SK-N-SH (cell line): Measurements from ENCODE around the gene COX5A. TPM values are rescaled to one million over a fixed set of nuclear protein-coding genes. Genes with fewer than 3 reads are reported as not detected.

Source experiments
- CTCF ChIA-PET: fragments of 300-600, 350-600 bp; formaldehyde crosslinking; extraction: SDS; loops from one replicate; lab custom pipeline; 2021; lab: Yijun Ruan, JAX
- POLR2A ChIA-PET: fragments of 350-600 bp; sonication (Branson Sonifier 250); formaldehyde crosslinking; extraction: SDS; loops from one replicate; lab custom pipeline; 2020; ENCODE audit warnings: antibody characterized with exemption, inconsistent platforms; lab: Yijun Ruan, JAX
- DNase-seq: peaks from one replicate; pipeline ENCODE4 v3.0.0; 2012
- H2AFZ ChIP-seq: fragments of 200-600 bp; sonication (generic); 2 replicates; pipeline ENCODE4 v1.8.1; 2016; ENCODE audit warnings: antibody characterized with exemption, mild to moderate bottlenecking, low read depth
- H3F3A ChIP-seq: fragments of 200-600 bp; sonication (generic); replicated peaks from 2 replicates; pipeline ENCODE3; 2016; ENCODE audit warnings: antibody characterized with exemption, mild to moderate bottlenecking; ENCODE audit not compliant: insufficient read depth
- H3K27ac ChIP-seq, 2 experiments: fragments of 200-500 bp in 1 of 2; fragments of 200-600 bp in 1 of 2; sonication (Bioruptor generic) in 1 of 2; sonication (generic), shearing (Covaris generic) in 1 of 2; 2 replicates each; pipeline versions ENCODE4 v1.5.1 to v1.6.1; 2014 to 2016; ENCODE audit warnings: low read depth in 2 of 2, inconsistent platforms in 1 of 2, low read length in 1 of 2, mild to moderate bottlenecking in 1 of 2, mixed read lengths in 1 of 2
- H3K27me3 ChIP-seq: fragments of 200-600 bp; sonication (generic), shearing (Covaris generic); 2 replicates; pipeline ENCODE4 v1.6.1; 2016; ENCODE audit warnings: mixed run types; ENCODE audit not compliant: insufficient read depth
- H3K36me3 ChIP-seq, 2 experiments: fragments of 200-500 bp in 1 of 2; fragments of 200-600 bp in 1 of 2; sonication (Bioruptor generic) in 1 of 2; sonication (generic) in 1 of 2; replicated peaks in 1 of 2; 2 replicates each; pipeline versions ENCODE3 to v1.5.1; 2014 to 2016; ENCODE audit warnings: low read length in 1 of 2, mild to moderate bottlenecking in 1 of 2; ENCODE audit not compliant: insufficient read depth in 2 of 2, control insufficient read depth in 1 of 2
- H3K4me1 ChIP-seq, 2 experiments: fragments of 200-500 bp in 1 of 2; fragments of 200-600 bp in 1 of 2; sonication (Bioruptor generic) in 1 of 2; sonication (generic), shearing (Covaris generic) in 1 of 2; 2 replicates each; pipeline versions ENCODE4 v1.5.1 to v1.6.1; 2014 to 2016; ENCODE audit warnings: low read depth in 1 of 2, low read length in 1 of 2, mixed run types in 1 of 2; ENCODE audit not compliant: insufficient read depth in 2 of 2, control insufficient read depth in 1 of 2
- H3K4me2 ChIP-seq: fragments of 200-600 bp; sonication (generic), shearing (Covaris generic); 2 replicates; pipeline ENCODE4 v1.6.1; 2017; ENCODE audit warnings: mixed run types
- H3K4me3 ChIP-seq, 2 experiments: fragments of 200-500 bp in 1 of 2; fragments of 200-600 bp in 1 of 2; sonication (Bioruptor generic) in 1 of 2; sonication (generic), shearing (Covaris generic) in 1 of 2; 2 replicates each; pipeline versions ENCODE4 v1.5.1 to v1.8.1; 2014 to 2016; ENCODE audit warnings: low read depth in 2 of 2, inconsistent platforms in 1 of 2, low read length in 1 of 2, mild to moderate bottlenecking in 1 of 2, mixed read lengths in 1 of 2, moderate library complexity in 1 of 2
- H3K79me2 ChIP-seq: fragments of 200-600 bp; sonication (generic); 2 replicates; pipeline ENCODE4 v1.8.1; 2017; ENCODE audit warnings: mild to moderate bottlenecking; ENCODE audit not compliant: insufficient read depth
- H3K9ac ChIP-seq: fragments of 200-600 bp; sonication (generic); 2 replicates; pipeline ENCODE4 v1.6.1; 2017; ENCODE audit warnings: mixed run types
- H3K9me2 ChIP-seq: fragments of 200-600 bp; sonication (generic); 2 replicates; pipeline ENCODE4 v1.6.1; 2017; ENCODE audit warnings: mixed run types
- H3K9me3 ChIP-seq: fragments of 200-600 bp; sonication (generic); 2 replicates; pipeline ENCODE4 v1.6.1; 2017; ENCODE audit warnings: mixed run types, mild to moderate bottlenecking, moderate library complexity
- H4K20me1 ChIP-seq: fragments of 200-600 bp; sonication (generic); 2 replicates; pipeline ENCODE4 v1.6.1; 2017; ENCODE audit warnings: mild to moderate bottlenecking, mixed run types; ENCODE audit not compliant: insufficient read depth
- ELF1 ChIP-seq: IDR thresholded peaks from 2 replicates; pipeline ENCODE4 v1.4.0; 2012
- EP300 ChIP-seq, 2 experiments: IDR thresholded peaks; 2 replicates each; pipeline versions ENCODE4 v1.4.0 to v1.6.1; 2012; ENCODE audit warnings: borderline replicate concordance in 1 of 2, low read depth in 1 of 2, low read length in 1 of 2
- GATA2 ChIP-seq: sonication (generic); formaldehyde crosslinking; IDR thresholded peaks from 2 replicates; pipeline ENCODE4 v1.5.0; 2020; ENCODE audit warnings: mild to moderate bottlenecking, missing genetic modification reagents
- NRF1 ChIP-seq: IDR thresholded peaks from 2 replicates; pipeline ENCODE4 v1.6.1; 2012; ENCODE audit warnings: low read depth, mild to moderate bottlenecking, low read length
- POLR2AphosphoS5 ChIP-seq: IDR thresholded peaks from 2 replicates; pipeline ENCODE4 v1.6.1; 2012; ENCODE audit warnings: low read depth, low read length
- USF2 ChIP-seq: fragments of 150-350 bp; IDR thresholded peaks from 2 replicates; pipeline ENCODE4 v1.6.1; 2017; ENCODE audit warnings: antibody characterized with exemption, low read length, low read depth, borderline replicate concordance
- ZBTB33 ChIP-seq: IDR thresholded peaks from 2 replicates; pipeline ENCODE4 v1.4.0; 2012; ENCODE audit warnings: low read depth, borderline replicate concordance
- WGBS: methylation state at CpG from one replicate; pipeline ENCODE4 v1.1.6; 2017; ENCODE audit warnings: low lambda C conversion rate; 5-methylcytosine and 5-hydroxymethylcytosine counted together
- polyA plus RNA-seq, 3 experiments: library from polyadenylated mRNA; depleted of rRNA; stranded (reverse); fragments of >200 nt; gene quantifications; 2 replicates each; pipeline ENCODE4 v1.2.3, GENCODE V29; 2012

The COX5A gene
- polyA plus RNA-seq, 1 of the 3 experiments (the other 2 are of a cell fraction), result 158 TPM

- Histone ChIP-seq H3F3A (peaks cover 5% of the 10 kb centered on the region), H3K9ac (no peak overlapping the region), H3K79me2 (no peaks in the 10 kb centered on the region), H3K27ac (no peak overlapping the region), H3K9me3 (no peaks in the 10 kb centered on the region), H3K4me2 (no peak overlapping the region), H3K27me3 (no peaks in the 10 kb centered on the region; the same call in 1 of the 2 replicates), H3K9me2 (no peaks in the 10 kb centered on the region), H3K4me3 (no peak overlapping the region), H2AFZ (no peak overlapping the region), H3K36me3 (no peaks in the 10 kb centered on the region), H3K4me1 (peaks cover 7 to 36% of the 10 kb centered on the region in 2 experiments; a peak in 2 of 4 replicates), H4K20me1 (no peaks in the 10 kb centered on the region)
- TF ChIP-seq ELF1 (no peak), EP300 (IDR thresholded peaks at IDR 0.05; ENCODE audit: borderline replicate concordance in 1 of 2, low read depth in 1 of 2, low read length in 1 of 2) (no peak), GATA2 (CRISPR knock-in tag) (no peak), USF2 (no peak)
- WGBS, result 100% methylated on average over 1 of the region's 1 CpG
- CTCF ChIA-PET, result interaction anchor here (0.7 to 1.9 kb wide), 5 partner anchors 10 to 179 kb away, joined by 3 to 5 read pairs (median 4); partner anchors contain the start of gene CSK
- POLR2A ChIA-PET, result interaction anchor here (1.1 to 1.7 kb wide), 2 partner anchors 34 to 35 kb away, joined by 4 to 5 read pairs; partner anchors contain the start of gene SCAMP5
- no peak for DNase-seq
Measured at GRCh38 chr15:74960286-74960685, 22.4 kb upstream of the COX5A start.

GRCh38 chr15:74959586-74959939 lies 21.7 kb upstream of the COX5A start:
- POLR2A ChIA-PET, result interaction anchor here (1.1 kb wide), 1 partner anchor 35 kb away, joined by 4 read pairs; no protein-coding TSS in a partner anchor

More at GRCh38 chr15:74959586-74959939, 21.7 kb upstream of the COX5A start:
- Histone ChIP-seq H3K4me1 (peaks cover 1 to 43% of the 10 kb centered on the region in 2 experiments; a peak in 2 of 4 replicates), H3F3A (peaks cover 5% of the 10 kb centered on the region), H4K20me1 (no peaks in the 10 kb centered on the region), H3K9me3 (no peaks in the 10 kb centered on the region), H2AFZ (no peak overlapping the region), H3K4me2 (no peak overlapping the region), H3K27me3 (no peaks in the 10 kb centered on the region; the same call in 1 of the 2 replicates), H3K79me2 (no peaks in the 10 kb centered on the region), H3K4me3 (no peak overlapping the region), H3K36me3 (no peaks in the 10 kb centered on the region), H3K9ac (no peak overlapping the region), H3K9me2 (no peaks in the 10 kb centered on the region), H3K27ac (no peak overlapping the region)
- 83% methylated on average over 8 of the region's 8 CpGs for WGBS
- CTCF ChIA-PET, result interaction anchor here (0.7 to 1.9 kb wide), 8 partner anchors 9 to 191 kb away, joined by 3 to 5 read pairs (median 3); partner anchors contain the start of gene CSK
- no peak for DNase-seq
- TF ChIP-seq ZBTB33, result no peak
- TF ChIP-seq GATA2 (CRISPR knock-in tag), result no peak
- TF ChIP-seq NRF1, result no peak
- TF ChIP-seq POLR2AphosphoS5, result no peak
- no peak for TF ChIP-seq ELF1
